ENCODE results near the gene DKK2. TPM values are rescaled to one million over a fixed set of nuclear protein-coding genes. Genes with fewer than 3 reads are reported as not detected.
"Not testable (repeated sequence)": the region's sequence is repeated elsewhere in the genome, so short reads cannot be mapped to it uniquely, and the experiment has no call there.

Gene DKK2
- total RNA-seq, 1 experiment from 2014 or later, result not detected

GRCh38 chr4:106914223-106914622, 121.9 kb downstream of the DKK2 start:
- Histone ChIP-seq H3K9me2 (replicated peaks; ENCODE audit: insufficient read depth, low read length) (no peaks in the 10 kb centered on the region), H3K9me3 (ENCODE audit: low read length) (no peaks in the 10 kb centered on the region), H3K4me2 (ENCODE audit: low read depth, low read length, poor library complexity, severe bottlenecking) (no peak overlapping the region), H4K20me1 (ENCODE audit: insufficient read depth, low read depth, low read length) (no peaks in the 10 kb centered on the region), H3K4me3 (ENCODE audit: low read length) (no peak overlapping the region), H3K27ac (ENCODE audit: low read length) (no peak overlapping the region), H3K79me2 (ENCODE audit: low read length) (no peaks in the 10 kb centered on the region), H3K4me1 (ENCODE audit: low read length) (no peaks in the 10 kb centered on the region), H2AFZ (ENCODE audit: low read length) (no peak overlapping the region), H3K27me3 (ENCODE audit: low read length) (no peaks in the 10 kb centered on the region), H3K9ac (ENCODE audit: low read length) (no peak overlapping the region), H3K36me3 (ENCODE audit: insufficient read depth, low read length) (no peaks in the 10 kb centered on the region)
- no peak for DNase-seq

GRCh38 chr4:106909486-106910188, 126.5 kb downstream of the DKK2 start:
- no peak overlapping the region for H3K4me2 ChIP-seq (ENCODE audit: low read depth, low read length, poor library complexity, severe bottlenecking)
- no peak overlapping the region for H3K9ac ChIP-seq (ENCODE audit: low read length)
- H3K36me3 ChIP-seq (ENCODE audit: insufficient read depth, low read length), result no peaks in the 10 kb centered on the region
- no peaks in the 10 kb centered on the region for H4K20me1 ChIP-seq (ENCODE audit: insufficient read depth, low read depth, low read length)
- H2AFZ ChIP-seq (ENCODE audit: low read length), result no peak overlapping the region
- H3K9me3 ChIP-seq (ENCODE audit: low read length), result no peaks in the 10 kb centered on the region
- H3K9me2 ChIP-seq (replicated peaks; ENCODE audit: insufficient read depth, low read length), result no peaks in the 10 kb centered on the region
- H3K4me3 ChIP-seq (ENCODE audit: low read length), result no peak overlapping the region
- no peaks in the 10 kb centered on the region for H3K79me2 ChIP-seq (ENCODE audit: low read length)
- no peak overlapping the region for H3K27ac ChIP-seq (ENCODE audit: low read length)
- H3K27me3 ChIP-seq (ENCODE audit: low read length), result no peaks in the 10 kb centered on the region
- no peaks in the 10 kb centered on the region for H3K4me1 ChIP-seq (ENCODE audit: low read length)
- no peak for DNase-seq

- DNase-seq; H4K20me1 ChIP-seq (ENCODE audit: insufficient read depth, low read depth, low read length); H3K27ac ChIP-seq (ENCODE audit: low read length); H3K9ac ChIP-seq (ENCODE audit: low read length); H3K4me3 ChIP-seq (ENCODE audit: low read length); H3K4me2 ChIP-seq (ENCODE audit: low read depth, low read length, poor library complexity, severe bottlenecking); H3K27me3 ChIP-seq (ENCODE audit: low read length); H3K4me1 ChIP-seq (ENCODE audit: low read length); H3K79me2 ChIP-seq (ENCODE audit: low read length); H2AFZ ChIP-seq (ENCODE audit: low read length); H3K36me3 ChIP-seq (ENCODE audit: insufficient read depth, low read length); H3K9me2 ChIP-seq (replicated peaks; ENCODE audit: insufficient read depth, low read length); H3K9me3 ChIP-seq (ENCODE audit: low read length): not testable (repeated sequence)
These were observed 128.1 kb downstream of the DKK2 start for GRCh38 chr4:106908049-106908448.

- H3K9ac ChIP-seq (ENCODE audit: low read length), result no peak overlapping the region
- no peak overlapping the region for H3K27ac ChIP-seq (ENCODE audit: low read length)
- no peaks in the 10 kb centered on the region for H3K79me2 ChIP-seq (ENCODE audit: low read length)
- no peaks in the 10 kb centered on the region for H3K27me3 ChIP-seq (ENCODE audit: low read length)
- H3K36me3 ChIP-seq (ENCODE audit: insufficient read depth, low read length), result no peaks in the 10 kb centered on the region
- H4K20me1 ChIP-seq (ENCODE audit: insufficient read depth, low read depth, low read length), result no peaks in the 10 kb centered on the region
- H2AFZ ChIP-seq (ENCODE audit: low read length), result no peak overlapping the region
- no peaks in the 10 kb centered on the region for H3K4me1 ChIP-seq (ENCODE audit: low read length)
- H3K9me2 ChIP-seq (replicated peaks; ENCODE audit: insufficient read depth, low read length), result no peaks in the 10 kb centered on the region
- H3K9me3 ChIP-seq (ENCODE audit: low read length), result no peaks in the 10 kb centered on the region
- H3K4me3 ChIP-seq (ENCODE audit: low read length), result no peak overlapping the region
- H3K4me2 ChIP-seq (ENCODE audit: low read depth, low read length, poor library complexity, severe bottlenecking), result no peak overlapping the region
- DNase-seq, result no peak
These were observed 128.9 kb downstream of the DKK2 start for GRCh38 chr4:106907216-106907615.

GRCh38 chr4:106906728-106907127, 129.4 kb downstream of the DKK2 start:
- Histone ChIP-seq H3K9me3 (ENCODE audit: low read length) (no peaks in the 10 kb centered on the region), H3K36me3 (ENCODE audit: insufficient read depth, low read length) (no peaks in the 10 kb centered on the region), H3K9me2 (replicated peaks; ENCODE audit: insufficient read depth, low read length) (no peaks in the 10 kb centered on the region), H3K79me2 (ENCODE audit: low read length) (no peaks in the 10 kb centered on the region), H3K4me1 (ENCODE audit: low read length) (no peaks in the 10 kb centered on the region), H2AFZ (ENCODE audit: low read length) (no peak overlapping the region), H3K4me2 (ENCODE audit: low read depth, low read length, poor library complexity, severe bottlenecking) (no peak overlapping the region), H4K20me1 (ENCODE audit: insufficient read depth, low read depth, low read length) (no peaks in the 10 kb centered on the region), H3K27me3 (ENCODE audit: low read length) (no peaks in the 10 kb centered on the region), H3K27ac (ENCODE audit: low read length) (no peak overlapping the region), H3K4me3 (ENCODE audit: low read length) (no peak overlapping the region), H3K9ac (ENCODE audit: low read length) (no peak overlapping the region)
- DNase-seq, result no peak

- no peaks in the 10 kb centered on the region for H3K4me1 ChIP-seq (ENCODE audit: low read length)
- H2AFZ ChIP-seq (ENCODE audit: low read length), result no peak overlapping the region
- H3K9me3 ChIP-seq (ENCODE audit: low read length), result no peaks in the 10 kb centered on the region
- no peaks in the 10 kb centered on the region for H4K20me1 ChIP-seq (ENCODE audit: insufficient read depth, low read depth, low read length)
- H3K79me2 ChIP-seq (ENCODE audit: low read length), result no peaks in the 10 kb centered on the region
- no peak overlapping the region for H3K9ac ChIP-seq (ENCODE audit: low read length)
- H3K4me3 ChIP-seq (ENCODE audit: low read length), result no peak overlapping the region
- H3K36me3 ChIP-seq (ENCODE audit: insufficient read depth, low read length), result no peaks in the 10 kb centered on the region
- H3K27ac ChIP-seq (ENCODE audit: low read length), result no peak overlapping the region
- peak; percentile 77 for DNase-seq
- H3K4me2 ChIP-seq (ENCODE audit: low read depth, low read length, poor library complexity, severe bottlenecking), result no peak overlapping the region
- no peaks in the 10 kb centered on the region; the same call in 1 of the 2 replicates for H3K9me2 ChIP-seq (replicated peaks; ENCODE audit: insufficient read depth, low read length)
- H3K27me3 ChIP-seq (ENCODE audit: low read length), result no peaks in the 10 kb centered on the region
These were observed 137.4 kb downstream of the DKK2 start for GRCh38 chr4:106898621-106899230.

GRCh38 chr4:106893903-106894302, 142.2 kb downstream of the DKK2 start:
- Histone ChIP-seq H3K4me3 (ENCODE audit: low read length) (no peak overlapping the region), H3K27me3 (ENCODE audit: low read length) (no peaks in the 10 kb centered on the region), H3K9me2 (replicated peaks; ENCODE audit: insufficient read depth, low read length) (no peaks in the 10 kb centered on the region; the same call in 1 of the 2 replicates), H3K79me2 (ENCODE audit: low read length) (no peaks in the 10 kb centered on the region), H3K9ac (ENCODE audit: low read length) (no peak overlapping the region), H4K20me1 (ENCODE audit: insufficient read depth, low read depth, low read length) (no peaks in the 10 kb centered on the region), H3K4me2 (ENCODE audit: low read depth, low read length, poor library complexity, severe bottlenecking) (no peak overlapping the region), H3K27ac (ENCODE audit: low read length) (no peak overlapping the region), H3K4me1 (ENCODE audit: low read length) (no peaks in the 10 kb centered on the region), H3K9me3 (ENCODE audit: low read length) (no peaks in the 10 kb centered on the region), H3K36me3 (ENCODE audit: insufficient read depth, low read length) (no peaks in the 10 kb centered on the region), H2AFZ (ENCODE audit: low read length) (no peak overlapping the region)
- no peak for DNase-seq

- H3K79me2 ChIP-seq (ENCODE audit: low read length), result no peaks in the 10 kb centered on the region
- no peak overlapping the region for H3K4me2 ChIP-seq (ENCODE audit: low read depth, low read length, poor library complexity, severe bottlenecking)
- H3K27ac ChIP-seq (ENCODE audit: low read length), result no peak overlapping the region
- no peaks in the 10 kb centered on the region for H3K36me3 ChIP-seq (ENCODE audit: insufficient read depth, low read length)
- H3K9ac ChIP-seq (ENCODE audit: low read length), result no peak overlapping the region
- H3K9me3 ChIP-seq (ENCODE audit: low read length), result no peaks in the 10 kb centered on the region
- H3K27me3 ChIP-seq (ENCODE audit: low read length), result no peaks in the 10 kb centered on the region
- no peak overlapping the region for H2AFZ ChIP-seq (ENCODE audit: low read length)
- no peaks in the 10 kb centered on the region for H4K20me1 ChIP-seq (ENCODE audit: insufficient read depth, low read depth, low read length)
- no peak for DNase-seq
- no peaks in the 10 kb centered on the region for H3K4me1 ChIP-seq (ENCODE audit: low read length)
- H3K4me3 ChIP-seq (ENCODE audit: low read length), result no peak overlapping the region
- no peaks in the 10 kb centered on the region; the same call in 1 of the 2 replicates for H3K9me2 ChIP-seq (replicated peaks; ENCODE audit: insufficient read depth, low read length)
These were observed 142.7 kb downstream of the DKK2 start for GRCh38 chr4:106893395-106893881.

All from Karpas-422 (cell line).